ENCODE measurements around the gene DCAF7. TPM values are rescaled to one million over a fixed set of nuclear protein-coding genes. Genes with fewer than 3 reads are reported as not detected.

Gene DCAF7
- total RNA-seq, 1 donor from 2014 or later: 34.1 TPM

- Histone ChIP-seq H3K27ac (no peak overlapping the region), H3K36me3 (no peaks in the 10 kb centered on the region), H3K4me3 (peak overlapping the region; percentile 60 to 65), H3K9me3 (no peaks in the 10 kb centered on the region), H3K27me3 (no peaks in the 10 kb centered on the region), H3K4me1 (peaks cover 56% of the 10 kb centered on the region)
- no peak for DNase-seq (ENCODE audit: extremely low spot score in 2 of 2)
- no peak for TF ChIP-seq POLR2AphosphoS5 (IDR thresholded peaks at IDR 0.05; ENCODE audit: insufficient read depth in 1 of 2, low read depth in 1 of 2)
- TF ChIP-seq POLR2A (IDR thresholded peaks at IDR 0.05): no peak
- TF ChIP-seq CTCF (IDR thresholded peaks at IDR 0.05): no peak
- intact Hi-C loops (cut with DNase I): no loop called here
Observed at GRCh38 chr17:63623786-63624530, 73.7 kb downstream of the DCAF7 start.

GRCh38 chr17:63624531-63624880, 74.2 kb downstream of the DCAF7 start:
- H3K27me3 ChIP-seq: no peaks in the 10 kb centered on the region
- intact Hi-C loops (cut with DNase I): no loop called here
- H3K36me3 ChIP-seq: no peaks in the 10 kb centered on the region
- H3K4me3 ChIP-seq: no peak overlapping the region
- no peaks in the 10 kb centered on the region for H3K9me3 ChIP-seq
- H3K4me1 ChIP-seq: peaks cover 62% of the 10 kb centered on the region
- no peak overlapping the region for H3K27ac ChIP-seq
- TF ChIP-seq CTCF (IDR thresholded peaks at IDR 0.05): no peak
- no peak for TF ChIP-seq POLR2AphosphoS5 (IDR thresholded peaks at IDR 0.05; ENCODE audit: insufficient read depth in 1 of 2, low read depth in 1 of 2)
- no peak for TF ChIP-seq POLR2A (IDR thresholded peaks at IDR 0.05)
- no peak for DNase-seq (ENCODE audit: extremely low spot score in 2 of 2)

GRCh38 chr17:63626551-63627180, 76.4 kb downstream of the DCAF7 start:
- Histone ChIP-seq H3K36me3 (no peaks in the 10 kb centered on the region), H3K27ac (no peak overlapping the region), H3K27me3 (no peaks in the 10 kb centered on the region), H3K4me1 (peaks cover 71% of the 10 kb centered on the region), H3K4me3 (no peak overlapping the region), H3K9me3 (no peaks in the 10 kb centered on the region)
- no peak for DNase-seq (ENCODE audit: extremely low spot score in 2 of 2)
- intact Hi-C loops (cut with DNase I): no loop called here
- TF ChIP-seq POLR2A (IDR thresholded peaks at IDR 0.05) (no peak), POLR2AphosphoS5 (IDR thresholded peaks at IDR 0.05; ENCODE audit: insufficient read depth in 1 of 2, low read depth in 1 of 2) (no peak), CTCF (IDR thresholded peaks at IDR 0.05) (no peak)

GRCh38 chr17:63629627-63630026, 79.3 kb downstream of the DCAF7 start:
- H3K27ac ChIP-seq: no peak overlapping the region
- peaks cover 67% of the 10 kb centered on the region for H3K4me1 ChIP-seq
- H3K9me3 ChIP-seq: no peaks in the 10 kb centered on the region
- intact Hi-C loops (cut with DNase I): no loop called here
- peaks cover 0 to 23% of the 10 kb centered on the region in 2 donors for H3K36me3 ChIP-seq
- TF ChIP-seq CTCF (IDR thresholded peaks at IDR 0.05) (no peak), POLR2AphosphoS5 (IDR thresholded peaks at IDR 0.05; ENCODE audit: insufficient read depth in 1 of 2, low read depth in 1 of 2) (peak in 1 of 2 donors; percentile 73)
- H3K27me3 ChIP-seq: no peaks in the 10 kb centered on the region
- H3K4me3 ChIP-seq: no peak overlapping the region
- DNase-seq (ENCODE audit: extremely low spot score in 2 of 2): no peak

- Histone ChIP-seq H3K36me3 (peaks cover 0 to 34% of the 10 kb centered on the region in 2 donors), H3K4me1 (peaks cover 52% of the 10 kb centered on the region), H3K27me3 (no peaks in the 10 kb centered on the region), H3K4me3 (no peak overlapping the region), H3K9me3 (no peaks in the 10 kb centered on the region), H3K27ac (no peak overlapping the region)
- TF ChIP-seq POLR2AphosphoS5 (IDR thresholded peaks at IDR 0.05; ENCODE audit: insufficient read depth in 1 of 2, low read depth in 1 of 2) (no peak), CTCF (IDR thresholded peaks at IDR 0.05) (no peak), POLR2A (IDR thresholded peaks at IDR 0.05) (no peak)
- DNase-seq (ENCODE audit: extremely low spot score in 2 of 2): no peak
- intact Hi-C loops (cut with DNase I): no loop called here
Observed at GRCh38 chr17:63631062-63631461, 80.8 kb downstream of the DCAF7 start.
